GM19463 (cell line): ENCODE results near the gene DCST1.

Experiments used
- ATAC-seq: cut with Tn5 transposase; IDR thresholded peaks from one replicate; pipeline ENCODE4 v1.9.1; 2021; ENCODE audit warnings: mild to moderate bottlenecking, moderate library complexity; ENCODE audit not compliant: unreplicated experiment

DCST1 gene

GRCh38 chr1:155083865-155084721 is 50.5 kb downstream of the DCST1 start:
- ATAC-seq: no peak

- ATAC-seq: peak; percentile 70
These were observed 51.3 kb downstream of the DCST1 start for GRCh38 chr1:155084722-155085503.

- ATAC-seq: no peak
These were observed 52.0 kb downstream of the DCST1 start for GRCh38 chr1:155085504-155086127.

GRCh38 chr1:155086128-155086741 is 52.6 kb downstream of the DCST1 start:
- ATAC-seq: no peak

- ATAC-seq: no peak
These were observed 53.4 kb downstream of the DCST1 start for GRCh38 chr1:155086856-155087535.

- ATAC-seq: no peak
These were observed 57.7 kb downstream of the DCST1 start for GRCh38 chr1:155091071-155092051.

GRCh38 chr1:155092131-155092530 is 58.5 kb downstream of the DCST1 start:
- ATAC-seq: no peak

- no peak for ATAC-seq
These were observed 59.0 kb downstream of the DCST1 start for GRCh38 chr1:155092641-155093040.

GRCh38 chr1:155093911-155094621 is 60.4 kb downstream of the DCST1 start:
- no peak for ATAC-seq

GRCh38 chr1:155094622-155094948 is 61.0 kb downstream of the DCST1 start:
- no peak for ATAC-seq

- ATAC-seq: no peak
These were observed 65.7 kb downstream of the DCST1 start for GRCh38 chr1:155099331-155099730.
